Measurements from ENCODE around the gene CRHBP. TPM values are rescaled to one million over a fixed set of nuclear protein-coding genes. Genes with fewer than 3 reads are reported as not detected.
"Not testable (repeated sequence)": the region's sequence is repeated elsewhere in the genome, so short reads cannot be mapped to it uniquely, and the experiment has no call there.

CRHBP gene
- total RNA-seq, 4 donors from 2014 or later, result 1.4 to 2.1 TPM; not detected in 2

DNA sequence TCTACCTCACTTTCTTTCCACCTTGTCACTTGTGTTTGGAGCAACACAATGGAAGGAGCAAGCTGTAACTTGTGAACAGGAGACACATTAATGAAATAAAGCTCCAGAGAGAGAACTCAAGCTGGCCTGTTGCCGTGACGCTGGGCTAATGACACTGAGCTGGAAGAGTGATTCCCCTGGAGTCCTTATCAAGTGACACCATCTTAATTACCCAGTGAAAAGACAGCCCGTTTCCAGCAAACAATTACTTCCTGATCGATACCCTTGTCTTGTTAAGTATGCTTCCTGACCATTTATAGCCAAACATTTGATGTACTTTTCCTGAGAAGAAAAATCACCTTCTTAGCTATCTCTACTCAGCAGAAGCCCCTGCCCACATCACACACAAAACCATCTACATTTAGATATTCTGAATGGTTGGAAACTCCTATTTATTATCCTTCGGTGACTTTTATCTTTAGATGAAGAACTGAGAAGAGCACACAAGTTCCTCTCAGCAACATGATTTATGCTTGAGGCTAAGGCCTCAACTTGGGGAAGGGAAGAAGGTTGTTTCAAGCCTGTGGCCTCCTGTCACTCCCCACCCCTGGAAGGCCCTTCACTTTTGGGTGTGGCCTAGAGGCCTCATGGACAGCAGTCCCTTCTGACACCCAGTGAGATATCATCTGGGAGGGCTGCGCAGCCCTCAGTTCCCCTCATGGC, 34.1 kb downstream of the CRHBP start:
- H3K27ac ChIP-seq, result no peak overlapping the region
- H3K4me3 ChIP-seq, result no peak overlapping the region
- 55 to 60% methylated on average over 6 of the region's 6 CpGs for WGBS, 2 donors
- no peaks in the 10 kb centered on the region for H3K27me3 ChIP-seq
- H3K9me3 ChIP-seq, result no peaks in the 10 kb centered on the region
- H3K36me3 ChIP-seq, result no peaks in the 10 kb centered on the region
- H3K4me1 ChIP-seq, result no peaks in the 10 kb centered on the region
- DNase-seq (ENCODE audit: low spot score in 2 of 2), result no peak
- TF ChIP-seq EP300 (IDR thresholded peaks at IDR 0.05) (no peak), POLR2A (IDR thresholded peaks at IDR 0.05) (no peak)
- TF ChIP-seq, protein P1, sequence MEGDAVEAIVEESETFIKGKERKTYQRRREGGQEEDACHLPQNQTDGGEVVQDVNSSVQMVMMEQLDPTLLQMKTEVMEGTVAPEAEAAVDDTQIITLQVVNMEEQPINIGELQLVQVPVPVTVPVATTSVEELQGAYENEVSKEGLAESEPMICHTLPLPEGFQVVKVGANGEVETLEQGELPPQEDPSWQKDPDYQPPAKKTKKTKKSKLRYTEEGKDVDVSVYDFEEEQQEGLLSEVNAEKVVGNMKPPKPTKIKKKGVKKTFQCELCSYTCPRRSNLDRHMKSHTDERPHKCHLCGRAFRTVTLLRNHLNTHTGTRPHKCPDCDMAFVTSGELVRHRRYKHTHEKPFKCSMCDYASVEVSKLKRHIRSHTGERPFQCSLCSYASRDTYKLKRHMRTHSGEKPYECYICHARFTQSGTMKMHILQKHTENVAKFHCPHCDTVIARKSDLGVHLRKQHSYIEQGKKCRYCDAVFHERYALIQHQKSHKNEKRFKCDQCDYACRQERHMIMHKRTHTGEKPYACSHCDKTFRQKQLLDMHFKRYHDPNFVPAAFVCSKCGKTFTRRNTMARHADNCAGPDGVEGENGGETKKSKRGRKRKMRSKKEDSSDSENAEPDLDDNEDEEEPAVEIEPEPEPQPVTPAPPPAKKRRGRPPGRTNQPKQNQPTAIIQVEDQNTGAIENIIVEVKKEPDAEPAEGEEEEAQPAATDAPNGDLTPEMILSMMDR (IDR thresholded peaks at IDR 0.05), result no peak

DNA sequence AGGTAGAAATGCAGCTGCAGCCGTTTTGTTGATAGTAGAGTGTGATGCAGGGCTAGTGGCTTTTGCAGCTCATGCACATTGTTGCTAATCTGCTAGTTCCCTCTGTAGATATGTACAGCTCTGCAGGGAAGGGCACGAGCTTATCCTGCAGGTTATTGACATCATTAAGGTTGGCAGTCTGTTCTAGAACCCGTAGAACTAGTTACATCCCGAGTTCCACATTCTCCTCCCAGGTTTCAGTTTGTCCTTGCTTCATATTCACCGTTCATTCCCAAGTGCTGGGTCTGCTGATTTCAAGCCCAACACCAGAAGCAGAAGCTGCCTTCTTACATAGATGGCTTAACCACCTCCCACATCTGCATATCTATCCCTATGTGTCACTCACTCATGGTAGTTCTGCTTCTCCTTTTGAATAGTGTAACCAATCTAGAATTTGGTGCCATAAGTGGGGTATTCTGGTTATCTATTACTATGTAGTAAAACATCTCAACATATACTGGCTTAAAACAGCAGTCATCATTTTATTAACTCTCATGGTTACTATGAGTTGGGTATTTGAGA, 38.1 kb downstream of the CRHBP start:
- Histone ChIP-seq H3K36me3 (no peaks in the 10 kb centered on the region), H3K4me3 (no peak overlapping the region), H3K9me3 (no peaks in the 10 kb centered on the region), H3K27me3 (no peaks in the 10 kb centered on the region), H3K27ac (no peak overlapping the region), H3K4me1 (no peaks in the 10 kb centered on the region)
- WGBS, 2 donors, result 81 to 85% methylated on average over 5 of the region's 5 CpGs
- no peak for DNase-seq (ENCODE audit: low spot score in 2 of 2)
- TF ChIP-seq POLR2A (IDR thresholded peaks at IDR 0.05), result no peak
- no peak for TF ChIP-seq EP300 (IDR thresholded peaks at IDR 0.05)
- TF ChIP-seq, protein P1 (IDR thresholded peaks at IDR 0.05), result no peak

DNA sequence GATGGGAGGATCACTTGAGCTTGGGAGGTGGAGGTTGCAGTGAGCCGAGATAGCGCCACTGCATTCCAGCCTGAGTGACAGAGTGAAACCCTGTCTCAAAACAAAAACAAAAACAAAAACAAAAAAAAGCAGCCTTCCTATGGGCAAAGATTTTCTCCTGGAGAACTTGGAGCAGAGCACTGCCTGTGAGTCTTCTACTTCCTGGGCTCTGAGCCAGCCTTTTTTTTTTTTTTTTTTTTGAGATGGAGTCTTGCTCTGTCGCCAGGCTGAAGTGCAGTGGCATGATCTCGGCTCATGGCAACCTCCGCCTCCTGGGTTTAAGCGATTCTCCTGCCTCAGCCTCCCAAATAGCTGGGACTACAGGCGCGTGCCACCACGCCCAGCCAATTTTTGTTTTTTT, 40.6 kb downstream of the CRHBP start:
- not testable (repeated sequence) for H3K36me3 ChIP-seq; H3K9me3 ChIP-seq; H3K27ac ChIP-seq; H3K4me3 ChIP-seq; DNase-seq (ENCODE audit: low spot score in 2 of 2); H3K27me3 ChIP-seq; H3K4me1 ChIP-seq
- WGBS, 2 donors, result 92 to 93% methylated on average over 9 of the region's 9 CpGs

DNA sequence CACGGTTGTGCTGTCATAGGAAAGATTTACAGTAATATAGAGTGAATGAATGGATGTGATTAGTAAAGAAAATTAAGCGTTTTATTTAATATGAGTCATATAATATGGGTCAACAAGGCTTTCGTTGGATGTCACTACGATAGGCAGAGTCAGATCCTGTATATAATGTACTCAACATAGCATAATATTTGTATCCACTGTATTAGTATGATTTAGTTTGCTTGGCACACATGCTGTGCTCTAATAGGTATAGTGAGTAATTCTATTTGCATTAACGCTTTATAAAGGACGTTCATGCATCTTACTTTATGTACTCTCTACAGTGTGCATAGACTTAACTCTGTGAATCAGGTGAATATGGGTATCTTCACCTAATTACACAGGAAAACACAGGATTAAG, 41.5 kb downstream of the CRHBP start:
- no peak overlapping the region for H3K4me3 ChIP-seq

DNA sequence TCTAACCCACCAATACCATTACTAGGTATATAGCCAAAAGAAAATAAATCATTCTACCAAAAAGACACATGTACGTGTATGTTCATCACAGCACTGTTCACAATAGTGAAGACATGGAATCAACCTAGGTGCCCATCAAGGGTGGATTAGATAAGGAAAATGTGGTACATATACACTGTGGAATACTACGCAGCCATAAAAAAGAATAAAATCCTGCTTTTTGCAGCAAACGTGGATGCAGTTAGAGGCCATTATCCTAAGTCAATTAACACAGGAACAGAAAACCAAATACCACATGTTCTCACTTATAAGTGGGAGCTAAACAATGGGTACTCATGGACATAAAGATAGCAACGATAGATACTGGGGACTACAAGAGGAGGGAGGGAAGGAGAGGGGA, 45.4 kb downstream of the CRHBP start:
- not testable (repeated sequence) for H3K9me3 ChIP-seq; H3K27me3 ChIP-seq; DNase-seq (ENCODE audit: low spot score in 2 of 2); H3K4me3 ChIP-seq; H3K36me3 ChIP-seq; H3K27ac ChIP-seq; H3K4me1 ChIP-seq
- WGBS, 2 donors, result 86 to 88% methylated on average over 4 of the region's 4 CpGs

More for the DNA sequence above, 41.5 kb downstream of the CRHBP start:
- Histone ChIP-seq H3K4me1 (no peaks in the 10 kb centered on the region), H3K27ac (no peak overlapping the region), H3K27me3 (no peaks in the 10 kb centered on the region), H3K36me3 (no peaks in the 10 kb centered on the region), H3K9me3 (no peaks in the 10 kb centered on the region)
- no peak for DNase-seq (ENCODE audit: low spot score in 2 of 2)
- WGBS, 2 donors, result 74 to 76% methylated on average over 6 of the region's 6 CpGs
- TF ChIP-seq POLR2A (IDR thresholded peaks at IDR 0.05) (no peak), EP300 (IDR thresholded peaks at IDR 0.05) (no peak)
- TF ChIP-seq, protein P1 (IDR thresholded peaks at IDR 0.05), result no peak

DNA sequence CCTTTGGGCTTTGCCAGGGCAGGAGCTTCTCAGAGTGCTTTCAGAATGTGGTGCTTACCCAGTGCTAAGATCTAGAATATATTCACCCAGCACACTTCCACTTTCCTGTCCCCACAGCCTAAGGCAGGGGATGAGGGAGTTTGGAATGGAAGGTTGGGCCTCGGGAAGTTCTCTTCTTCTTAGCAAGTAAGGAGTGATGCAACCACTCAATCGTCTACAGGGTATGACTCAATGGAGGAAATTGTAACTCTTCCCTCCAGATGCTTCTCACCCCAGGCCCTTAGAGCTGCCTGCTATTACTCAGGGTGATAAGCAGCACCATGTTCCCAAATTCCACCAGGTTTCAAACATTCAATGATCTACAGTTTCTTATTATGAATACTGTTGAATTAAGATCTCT, 46.6 kb downstream of the CRHBP start:
- TF ChIP-seq, protein P1 (IDR thresholded peaks at IDR 0.05), result no peak
- TF ChIP-seq EP300 (IDR thresholded peaks at IDR 0.05) (no peak), POLR2A (IDR thresholded peaks at IDR 0.05) (no peak)
- Histone ChIP-seq H3K9me3 (no peaks in the 10 kb centered on the region), H3K36me3 (no peaks in the 10 kb centered on the region), H3K27ac (no peak overlapping the region), H3K27me3 (peaks cover 0 to 4% of the 10 kb centered on the region in 2 donors), H3K4me1 (no peaks in the 10 kb centered on the region), H3K4me3 (no peak overlapping the region)
- WGBS, 2 donors, result 72 to 84% methylated on average over 2 of the region's 2 CpGs
- no peak for DNase-seq (ENCODE audit: low spot score in 2 of 2)
